ENCODE data around the gene TBX21. TPM values are rescaled to one million over a fixed set of nuclear protein-coding genes. Genes with fewer than 3 reads are reported as not detected.
A peak's percentile ranks its signal among the peaks of the same experiment; 100 is the strongest.

TBX21 gene
- total RNA-seq, 2 experiments from 2014 or later: 57.7 to 58.2 TPM

DNA sequence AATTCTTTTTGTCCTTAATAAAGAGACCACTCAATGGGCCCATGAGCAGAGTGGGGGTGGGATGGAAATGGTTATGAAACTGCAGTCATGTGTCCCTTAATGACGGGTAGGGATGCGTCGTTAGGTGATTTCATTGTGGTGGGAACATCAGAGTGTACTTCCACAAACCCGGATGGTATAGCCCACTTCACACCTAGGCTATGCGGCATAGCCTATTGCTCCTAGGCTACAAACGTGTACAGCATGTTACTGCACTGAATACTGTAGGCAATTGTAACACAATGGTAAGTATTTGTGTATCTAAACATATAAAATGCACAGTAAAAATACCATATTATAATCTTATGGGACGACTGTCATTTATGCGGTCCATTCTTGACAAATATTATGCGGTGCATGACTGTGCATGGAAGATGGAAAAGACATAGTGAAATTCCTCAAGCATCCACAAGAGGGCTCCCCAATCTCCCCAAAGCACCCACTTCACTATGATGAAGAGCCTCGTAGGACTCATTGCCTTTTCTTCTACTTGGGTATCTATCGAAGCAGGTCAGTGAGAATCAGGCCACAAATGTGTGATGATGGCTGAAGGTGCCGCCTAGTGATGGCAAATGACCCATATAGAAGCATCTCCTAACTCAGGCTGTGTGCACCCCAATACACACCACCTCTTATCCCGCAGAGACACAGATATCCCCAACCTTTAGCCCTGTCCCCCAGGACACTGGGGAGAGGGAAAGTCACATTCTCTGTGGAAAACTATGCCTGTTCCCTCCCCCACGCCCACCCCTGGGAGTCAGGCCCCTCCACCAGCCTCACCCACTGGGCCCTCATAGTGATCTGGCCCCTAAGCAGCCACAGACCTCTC lies 43.5 kb downstream of the TBX21 start:
- POLR2A ChIA-PET: no interaction called here
- Mint-ChIP-seq H3K4me3 (no peak overlapping the region), H3K27me3 (peaks cover 44% of the 10 kb centered on the region), H3K4me1 (ENCODE audit: low read depth) (no peaks in the 10 kb centered on the region), H3K27ac (no peak overlapping the region), H3K9me3 (no peaks in the 10 kb centered on the region), H3K36me3 (no peaks in the 10 kb centered on the region)
- CTCF ChIA-PET: interaction anchor here (0.8 to 1.4 kb wide), 10 partner anchors 10 to 173 kb away, joined by 3 to 10 read pairs (median 4); no protein-coding TSS in a partner anchor
- intact Hi-C loops (cut with micrococcal nuclease): loop anchor here (2.0 kb wide), 1 partner anchor 26 kb away; no protein-coding TSS in a partner anchor
- peak; percentile 45 for DNase-seq

DNA sequence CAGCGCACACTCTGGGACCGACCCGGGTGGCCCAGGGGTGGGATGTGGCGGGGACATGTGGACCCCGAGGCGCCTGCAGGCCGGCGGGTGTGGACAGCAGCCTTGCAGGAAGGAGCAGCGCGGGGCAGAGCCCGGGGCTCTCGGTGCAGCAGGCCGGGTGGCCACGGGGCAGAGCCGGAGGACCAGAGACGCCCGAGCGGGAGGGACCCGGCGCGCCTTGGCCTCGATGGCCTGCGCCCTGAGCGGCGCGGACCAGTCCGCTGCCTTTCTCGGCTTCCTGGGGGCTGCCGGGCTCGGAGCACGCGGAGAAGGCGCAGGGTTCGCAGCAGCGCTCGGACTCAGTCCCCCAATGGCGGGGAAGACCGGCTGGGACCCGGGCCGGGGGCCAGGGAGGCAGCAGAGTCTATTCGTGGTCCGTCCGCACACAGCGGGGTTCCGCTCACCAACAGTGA lies 45.2 kb downstream of the TBX21 start:
- Mint-ChIP-seq H3K9me3 (no peaks in the 10 kb centered on the region), H3K36me3 (no peaks in the 10 kb centered on the region), H3K27ac (no peak overlapping the region), H3K27me3 (peaks cover 44% of the 10 kb centered on the region), H3K4me3 (no peak overlapping the region), H3K4me1 (ENCODE audit: low read depth) (no peaks in the 10 kb centered on the region)
- POLR2A ChIA-PET: no interaction called here
- CTCF ChIA-PET: interaction anchor here (1.3 kb wide), 1 partner anchor 23 kb away, joined by 3 read pairs; no protein-coding TSS in a partner anchor
- intact Hi-C loops (cut with micrococcal nuclease): no loop called here
- DNase-seq: no peak

DNA sequence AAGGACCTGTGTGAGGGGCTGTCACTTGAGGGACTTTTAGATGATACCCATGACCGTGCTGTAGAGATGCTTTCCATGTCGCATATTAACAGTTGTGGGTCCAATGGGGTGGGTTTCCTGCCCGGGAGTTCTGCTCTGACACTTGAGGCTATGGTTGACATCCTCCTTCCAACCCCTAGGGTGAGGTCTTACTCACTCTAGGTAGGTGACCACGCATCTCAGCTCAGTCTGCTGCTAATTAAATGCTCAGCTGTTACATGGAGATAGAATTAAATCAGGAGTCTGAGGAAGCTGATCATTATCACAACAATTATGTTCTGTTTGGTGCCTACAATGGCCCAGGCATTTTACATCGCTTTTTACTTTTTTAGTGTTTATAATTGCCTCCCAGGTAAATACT lies 48.4 kb downstream of the TBX21 start:
- H3K4me1 Mint-ChIP-seq (ENCODE audit: low read depth): no peaks in the 10 kb centered on the region
- no peaks in the 10 kb centered on the region for H3K36me3 Mint-ChIP-seq
- H3K4me3 Mint-ChIP-seq: no peak overlapping the region
- H3K27me3 Mint-ChIP-seq: peaks cover 27% of the 10 kb centered on the region
- H3K9me3 Mint-ChIP-seq: no peaks in the 10 kb centered on the region
- ChIA-PET POLR2A (no interaction called here), CTCF (interaction anchor here (1.0 kb wide), 1 partner anchor 9 kb away, joined by 3 read pairs; no protein-coding TSS in a partner anchor)
- intact Hi-C loops (cut with micrococcal nuclease): no loop called here
- no peak overlapping the region for H3K27ac Mint-ChIP-seq
- no peak for DNase-seq

DNA sequence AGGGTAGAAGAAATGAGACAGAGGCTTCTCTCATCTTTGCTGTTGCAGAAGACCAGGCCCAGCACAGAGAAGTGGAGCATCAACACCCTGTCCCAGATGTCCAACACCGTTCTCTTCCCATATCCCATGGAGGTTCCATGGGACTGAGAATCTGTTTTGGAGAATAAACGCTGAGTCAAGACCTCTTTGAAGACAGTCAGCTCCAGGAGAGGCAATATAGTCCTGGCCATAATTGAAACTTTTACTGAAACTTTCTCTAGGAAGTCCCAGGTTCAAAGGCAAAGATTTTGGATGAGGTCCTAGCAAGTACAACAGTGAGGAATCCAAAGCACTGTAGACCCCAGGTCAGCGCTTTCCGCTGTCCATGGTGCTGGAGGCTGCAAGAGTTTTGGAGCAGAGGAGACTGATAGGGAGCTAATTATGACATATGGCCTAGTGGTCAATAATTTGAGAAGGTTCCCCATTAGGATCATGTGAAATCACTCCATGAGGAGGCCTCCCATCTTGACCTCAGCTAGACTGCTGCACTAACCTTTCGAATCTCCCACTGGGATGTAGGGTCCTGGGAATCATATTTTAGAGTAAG lies 52.6 kb downstream of the TBX21 start:
- H3K36me3 Mint-ChIP-seq: no peaks in the 10 kb centered on the region
- H3K27ac Mint-ChIP-seq: no peak overlapping the region
- no peak overlapping the region for H3K4me3 Mint-ChIP-seq
- ChIA-PET CTCF (interaction anchor here (1.0 to 2.1 kb wide), 5 partner anchors 10 to 108 kb away, joined by 4 to 11 read pairs (median 4); no protein-coding TSS in a partner anchor), POLR2A (no interaction called here)
- intact Hi-C loops (cut with micrococcal nuclease): no loop called here
- H3K27me3 Mint-ChIP-seq: peaks cover 24% of the 10 kb centered on the region
- DNase-seq: peak; percentile 57
- peaks cover 8% of the 10 kb centered on the region for H3K4me1 Mint-ChIP-seq (ENCODE audit: low read depth)
- H3K9me3 Mint-ChIP-seq: no peaks in the 10 kb centered on the region

GRCh38 chr17:47789611-47790561 lies 56.9 kb downstream of the TBX21 start:
- Mint-ChIP-seq H3K9me3 (no peaks in the 10 kb centered on the region), H3K36me3 (no peaks in the 10 kb centered on the region), H3K27me3 (peaks cover 43% of the 10 kb centered on the region), H3K4me1 (ENCODE audit: low read depth) (peaks cover 11% of the 10 kb centered on the region), H3K4me3 (peak overlapping the region; percentile 66), H3K27ac (no peak overlapping the region)
- intact Hi-C loops (cut with micrococcal nuclease): loop anchor here (5.0 kb wide), 2 partner anchors 58 to 128 kb away; partner anchors contain the start of gene TBX21
- peak; percentile 78 for DNase-seq
- CTCF ChIA-PET: interaction anchor here (0.6 to 2.7 kb wide), 32 partner anchors 8 to 427 kb away, joined by 3 to 34 read pairs (median 4); partner anchors contain the start of genes KPNB1, SCRN2 and TBKBP1
- POLR2A ChIA-PET: interaction anchor here (0.6 to 0.8 kb wide), 2 partner anchors 101 to 114 kb away, joined by 3 to 5 read pairs; no protein-coding TSS in a partner anchor

GRCh38 chr17:47791025-47791424 lies 58.0 kb downstream of the TBX21 start:
- H3K36me3 Mint-ChIP-seq: no peaks in the 10 kb centered on the region
- peaks cover 41% of the 10 kb centered on the region for H3K27me3 Mint-ChIP-seq
- intact Hi-C loops (cut with micrococcal nuclease): loop anchor here (5.0 kb wide), 2 partner anchors 59 to 129 kb away; partner anchors contain the start of gene TBX21
- POLR2A ChIA-PET: interaction anchor here (1.2 kb wide), 1 partner anchor 49 kb away, joined by 3 read pairs; no protein-coding TSS in a partner anchor
- no peak overlapping the region for H3K4me3 Mint-ChIP-seq
- DNase-seq: no peak
- CTCF ChIA-PET: interaction anchor here (0.6 to 2.7 kb wide), 5 partner anchors 15 to 126 kb away, joined by 3 to 34 read pairs (median 7); no protein-coding TSS in a partner anchor
- no peak overlapping the region for H3K27ac Mint-ChIP-seq
- H3K9me3 Mint-ChIP-seq: no peaks in the 10 kb centered on the region
- peaks cover 11% of the 10 kb centered on the region for H3K4me1 Mint-ChIP-seq (ENCODE audit: low read depth)

DNA sequence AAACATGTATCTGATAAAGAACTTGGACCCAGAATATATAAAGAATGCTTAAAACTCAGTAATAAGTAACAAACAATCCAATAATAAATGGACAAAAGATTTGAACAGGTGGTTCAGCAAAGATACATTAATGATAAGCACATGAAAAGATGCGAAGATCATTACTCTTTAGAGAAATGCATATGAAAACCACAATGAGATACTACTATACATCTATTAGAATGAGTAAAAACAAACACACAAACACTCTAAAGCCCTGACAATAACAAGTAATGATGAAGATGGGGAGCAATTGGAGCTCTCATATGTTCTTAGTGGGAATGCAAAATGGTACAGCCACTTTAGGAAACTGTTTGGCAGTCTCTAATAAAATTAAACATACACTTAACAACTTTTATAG lies 59.4 kb downstream of the TBX21 start:
- intact Hi-C loops (cut with micrococcal nuclease): loop anchor here (5.0 kb wide), 2 partner anchors 60 to 130 kb away; partner anchors contain the start of gene TBX21
- CTCF ChIA-PET: interaction anchor here (0.7 kb wide), 1 partner anchor 9 kb away, joined by 3 read pairs; no protein-coding TSS in a partner anchor
- peaks cover 11% of the 10 kb centered on the region for H3K4me1 Mint-ChIP-seq (ENCODE audit: low read depth)

DNA sequence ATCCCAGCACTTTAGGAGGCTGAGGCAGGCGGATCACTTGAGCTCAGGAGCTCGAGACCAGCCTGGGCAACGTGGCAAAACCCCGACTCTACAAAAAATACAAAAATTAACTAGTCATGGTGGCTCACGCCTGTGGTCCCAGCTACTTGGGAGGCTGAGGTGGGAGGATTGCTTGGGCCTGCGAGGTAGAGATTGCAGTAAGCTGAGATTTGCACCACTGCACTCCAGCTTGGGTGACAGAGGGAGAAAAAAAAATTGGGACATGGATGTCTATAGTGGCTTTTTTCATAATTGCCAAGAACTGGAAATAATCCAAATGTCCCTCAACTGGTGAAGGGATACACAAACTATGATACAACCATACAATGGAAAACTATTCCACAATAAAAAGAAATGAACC lies 59.9 kb downstream of the TBX21 start:
- no peaks in the 10 kb centered on the region for H3K36me3 Mint-ChIP-seq
- no peak overlapping the region for H3K4me3 Mint-ChIP-seq
- CTCF ChIA-PET: interaction anchor here (0.6 to 1.1 kb wide), 2 partner anchors 94 to 127 kb away, joined by 3 read pairs; no protein-coding TSS in a partner anchor
- DNase-seq: no peak
- H3K4me1 Mint-ChIP-seq (ENCODE audit: low read depth): peaks cover 11% of the 10 kb centered on the region
- H3K27me3 Mint-ChIP-seq: peaks cover 38% of the 10 kb centered on the region
- POLR2A ChIA-PET: no interaction called here
- H3K9me3 Mint-ChIP-seq: no peaks in the 10 kb centered on the region
- H3K27ac Mint-ChIP-seq: no peak overlapping the region
- intact Hi-C loops (cut with micrococcal nuclease): loop anchor here (5.0 kb wide), 2 partner anchors 61 to 131 kb away; partner anchors contain the start of gene TBX21

More for the DNA sequence above, 59.4 kb downstream of the TBX21 start:
- Mint-ChIP-seq H3K9me3 (no peaks in the 10 kb centered on the region), H3K4me3 (no peak overlapping the region), H3K27me3 (peaks cover 40% of the 10 kb centered on the region), H3K27ac (no peak overlapping the region), H3K36me3 (no peaks in the 10 kb centered on the region)
- DNase-seq: no peak
- POLR2A ChIA-PET: no interaction called here

Other genes with a start within 250 kb of the TBX21 start
- gene NPEPPS, start 202.1 kb upstream of the TBX21 start, total RNA-seq: 100 to 1,000 TPM; 113 to 114 TPM
- 100 to 1,000 TPM; 475 to 488 TPM for gene KPNB1, start 83.3 kb upstream of the TBX21 start, total RNA-seq
- 10 to 100 TPM; 11.3 to 13.0 TPM for gene TBKBP1, start 39.1 kb upstream of the TBX21 start, total RNA-seq
- 10 to 100 TPM; 14.7 to 15.6 TPM for gene OSBPL7, start 88.6 kb downstream of the TBX21 start, total RNA-seq
- 10 to 100 TPM; 69.9 to 72.4 TPM for gene MRPL10, start 98.3 kb downstream of the TBX21 start, total RNA-seq
- under 1 TPM; 0.29 to 0.59 TPM for gene LRRC46, start 98.4 kb downstream of the TBX21 start, total RNA-seq
- gene SCRN2, start 108.0 kb downstream of the TBX21 start, total RNA-seq: 10 to 100 TPM; 20.6 to 21.0 TPM
- under 1 TPM; 0.10 to 0.12 TPM for gene SP6, start 117.9 kb downstream of the TBX21 start, total RNA-seq
- 10 to 100 TPM; 15.1 to 17.2 TPM for gene SP2, start 163.0 kb downstream of the TBX21 start, total RNA-seq
- 10 to 100 TPM; 32.5 to 34.4 TPM for gene PNPO, start 208.3 kb downstream of the TBX21 start, total RNA-seq
- not detected for gene PRR15L, start 224.6 kb downstream of the TBX21 start, total RNA-seq
- gene CDK5RAP3, start 237.9 kb downstream of the TBX21 start, total RNA-seq: 100 to 1,000 TPM; 170 to 183 TPM

All from activated CD4-positive, alpha-beta memory T cell treated with anti-CD3 and anti-CD28 coated beads for 36 hours (primary cell).